ENCODE data around the gene SKAP1.

DNA sequence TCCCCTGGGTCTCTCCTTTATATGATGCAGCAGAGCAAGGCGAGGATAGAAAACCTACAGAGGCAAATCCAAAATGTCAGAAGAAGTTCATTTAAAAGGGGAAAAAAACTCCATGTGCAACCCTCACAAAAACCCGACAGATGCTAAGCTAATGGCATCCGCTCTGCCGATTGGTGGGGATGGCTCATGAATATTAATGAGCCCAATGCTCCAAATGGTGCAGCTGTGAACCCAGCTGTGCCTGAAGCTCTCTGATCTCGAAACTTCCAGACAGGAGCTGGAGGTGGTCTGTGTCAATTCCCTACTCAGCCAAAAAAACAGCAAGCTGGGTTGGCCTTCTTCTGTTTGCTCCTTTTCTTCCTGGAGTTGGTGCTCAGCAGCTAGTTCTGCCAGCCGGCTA, 306.9 kb downstream of the SKAP1 start:
- TF ChIP-seq, protein P1, sequence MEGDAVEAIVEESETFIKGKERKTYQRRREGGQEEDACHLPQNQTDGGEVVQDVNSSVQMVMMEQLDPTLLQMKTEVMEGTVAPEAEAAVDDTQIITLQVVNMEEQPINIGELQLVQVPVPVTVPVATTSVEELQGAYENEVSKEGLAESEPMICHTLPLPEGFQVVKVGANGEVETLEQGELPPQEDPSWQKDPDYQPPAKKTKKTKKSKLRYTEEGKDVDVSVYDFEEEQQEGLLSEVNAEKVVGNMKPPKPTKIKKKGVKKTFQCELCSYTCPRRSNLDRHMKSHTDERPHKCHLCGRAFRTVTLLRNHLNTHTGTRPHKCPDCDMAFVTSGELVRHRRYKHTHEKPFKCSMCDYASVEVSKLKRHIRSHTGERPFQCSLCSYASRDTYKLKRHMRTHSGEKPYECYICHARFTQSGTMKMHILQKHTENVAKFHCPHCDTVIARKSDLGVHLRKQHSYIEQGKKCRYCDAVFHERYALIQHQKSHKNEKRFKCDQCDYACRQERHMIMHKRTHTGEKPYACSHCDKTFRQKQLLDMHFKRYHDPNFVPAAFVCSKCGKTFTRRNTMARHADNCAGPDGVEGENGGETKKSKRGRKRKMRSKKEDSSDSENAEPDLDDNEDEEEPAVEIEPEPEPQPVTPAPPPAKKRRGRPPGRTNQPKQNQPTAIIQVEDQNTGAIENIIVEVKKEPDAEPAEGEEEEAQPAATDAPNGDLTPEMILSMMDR (IDR thresholded peaks at IDR 0.05): no peak
- TF ChIP-seq POLR2AphosphoS5 (IDR thresholded peaks at IDR 0.05; ENCODE audit: low read depth, low read length) (no peak), FOXM1 (IDR thresholded peaks at IDR 0.05; ENCODE audit: low read depth) (no peak), CHD2 (IDR thresholded peaks at IDR 0.05; ENCODE audit: low read length, partially characterized antibody) (no peak), EP300 (IDR thresholded peaks at IDR 0.05; ENCODE audit: borderline replicate concordance in 1 of 2, low read depth in 1 of 2, low read length in 1 of 2) (no peak), SIN3A (IDR thresholded peaks at IDR 0.05; ENCODE audit: borderline replicate concordance, low read depth, low read length) (no peak)
- TF ChIP-seq, protein P2, sequence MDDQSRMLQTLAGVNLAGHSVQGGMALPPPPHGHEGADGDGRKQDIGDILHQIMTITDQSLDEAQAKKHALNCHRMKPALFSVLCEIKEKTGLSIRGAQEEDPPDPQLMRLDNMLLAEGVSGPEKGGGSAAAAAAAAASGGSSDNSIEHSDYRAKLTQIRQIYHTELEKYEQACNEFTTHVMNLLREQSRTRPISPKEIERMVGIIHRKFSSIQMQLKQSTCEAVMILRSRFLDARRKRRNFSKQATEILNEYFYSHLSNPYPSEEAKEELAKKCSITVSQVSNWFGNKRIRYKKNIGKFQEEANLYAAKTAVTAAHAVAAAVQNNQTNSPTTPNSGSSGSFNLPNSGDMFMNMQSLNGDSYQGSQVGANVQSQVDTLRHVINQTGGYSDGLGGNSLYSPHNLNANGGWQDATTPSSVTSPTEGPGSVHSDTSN (IDR thresholded peaks at IDR 0.05): no peak
- TF ChIP-seq, protein P3, sequence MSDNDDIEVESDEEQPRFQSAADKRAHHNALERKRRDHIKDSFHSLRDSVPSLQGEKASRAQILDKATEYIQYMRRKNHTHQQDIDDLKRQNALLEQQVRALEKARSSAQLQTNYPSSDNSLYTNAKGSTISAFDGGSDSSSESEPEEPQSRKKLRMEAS (IDR thresholded peaks at IDR 0.05; ENCODE audit: low read depth): no peak
- TF ChIP-seq, protein P4, sequence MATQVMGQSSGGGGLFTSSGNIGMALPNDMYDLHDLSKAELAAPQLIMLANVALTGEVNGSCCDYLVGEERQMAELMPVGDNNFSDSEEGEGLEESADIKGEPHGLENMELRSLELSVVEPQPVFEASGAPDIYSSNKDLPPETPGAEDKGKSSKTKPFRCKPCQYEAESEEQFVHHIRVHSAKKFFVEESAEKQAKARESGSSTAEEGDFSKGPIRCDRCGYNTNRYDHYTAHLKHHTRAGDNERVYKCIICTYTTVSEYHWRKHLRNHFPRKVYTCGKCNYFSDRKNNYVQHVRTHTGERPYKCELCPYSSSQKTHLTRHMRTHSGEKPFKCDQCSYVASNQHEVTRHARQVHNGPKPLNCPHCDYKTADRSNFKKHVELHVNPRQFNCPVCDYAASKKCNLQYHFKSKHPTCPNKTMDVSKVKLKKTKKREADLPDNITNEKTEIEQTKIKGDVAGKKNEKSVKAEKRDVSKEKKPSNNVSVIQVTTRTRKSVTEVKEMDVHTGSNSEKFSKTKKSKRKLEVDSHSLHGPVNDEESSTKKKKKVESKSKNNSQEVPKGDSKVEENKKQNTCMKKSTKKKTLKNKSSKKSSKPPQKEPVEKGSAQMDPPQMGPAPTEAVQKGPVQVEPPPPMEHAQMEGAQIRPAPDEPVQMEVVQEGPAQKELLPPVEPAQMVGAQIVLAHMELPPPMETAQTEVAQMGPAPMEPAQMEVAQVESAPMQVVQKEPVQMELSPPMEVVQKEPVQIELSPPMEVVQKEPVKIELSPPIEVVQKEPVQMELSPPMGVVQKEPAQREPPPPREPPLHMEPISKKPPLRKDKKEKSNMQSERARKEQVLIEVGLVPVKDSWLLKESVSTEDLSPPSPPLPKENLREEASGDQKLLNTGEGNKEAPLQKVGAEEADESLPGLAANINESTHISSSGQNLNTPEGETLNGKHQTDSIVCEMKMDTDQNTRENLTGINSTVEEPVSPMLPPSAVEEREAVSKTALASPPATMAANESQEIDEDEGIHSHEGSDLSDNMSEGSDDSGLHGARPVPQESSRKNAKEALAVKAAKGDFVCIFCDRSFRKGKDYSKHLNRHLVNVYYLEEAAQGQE (IDR thresholded peaks at IDR 0.05; ENCODE audit: low read depth, low read length): no peak

All from SK-N-SH (cell line).